ENCODE results near the gene NELFA.

DNA sequence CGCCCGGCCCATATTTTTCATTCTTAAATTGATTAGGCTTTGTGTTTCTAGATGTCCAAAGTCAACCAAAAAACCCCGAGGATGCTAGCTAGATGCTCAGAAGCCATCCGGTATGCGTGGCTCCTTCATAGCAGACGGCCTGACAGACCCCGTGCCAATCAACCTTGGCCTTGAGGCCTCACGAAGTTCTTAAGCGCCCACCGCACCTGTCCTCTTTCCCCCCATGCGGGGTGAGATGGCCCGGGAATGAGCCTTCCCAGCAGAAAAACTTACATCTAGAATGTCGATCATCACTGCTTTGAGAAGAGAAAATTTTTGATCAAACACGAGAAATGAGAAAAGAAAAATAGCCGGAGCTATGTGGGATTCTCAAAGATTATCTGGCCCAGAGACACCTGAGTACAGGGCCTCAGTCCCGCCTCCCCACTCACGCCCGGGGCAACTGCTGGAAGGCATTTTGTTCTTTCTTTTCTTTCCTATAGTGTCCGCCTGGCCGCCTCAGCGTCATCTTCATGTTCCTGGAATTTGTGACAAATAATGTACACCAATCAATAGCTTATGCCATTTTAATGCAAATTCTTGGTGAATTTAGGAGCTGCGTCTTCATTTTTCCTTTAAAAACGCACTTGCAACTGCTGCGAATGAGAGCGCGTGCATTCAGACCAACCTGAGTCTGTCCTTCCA is 48.8 kb upstream of the NELFA start:
- TF ChIP-seq POLR2A (IDR thresholded peaks at IDR 0.05; ENCODE audit: borderline replicate concordance, extremely low read depth, insufficient read depth, insufficient read length) (no peak), CTCF (IDR thresholded peaks at IDR 0.05 in 2 of 3, conservative IDR thresholded peaks at IDR 0.05 in 1 of 3; ENCODE audit: borderline replicate concordance in 1 of 3, insufficient read depth in 1 of 3, low read depth in 2 of 3, low read length in 2 of 3) (no peak), ELF1 (IDR thresholded peaks at IDR 0.05; ENCODE audit: borderline replicate concordance, low read depth) (no peak), RAD21 (IDR thresholded peaks at IDR 0.05; ENCODE audit: low read depth) (no peak), EZH2 (IDR thresholded peaks at IDR 0.05) (no peak), SRF (IDR thresholded peaks at IDR 0.05; ENCODE audit: low read depth) (no peak), TCF7L2 (IDR thresholded peaks at IDR 0.05; ENCODE audit: borderline replicate concordance, extremely low read depth, insufficient read depth, insufficient read length) (no peak)

All from HCT116 (cell line).